GM18511 (cell line): ENCODE data around the gene RAB6B.
A peak's percentile ranks its signal among the peaks of the same experiment; 100 is the strongest.

ENCODE experiments used
- ATAC-seq: cut with Tn5 transposase; IDR thresholded peaks from one replicate; pipeline ENCODE4 v1.9.1; 2021; ENCODE audit warnings: mild to moderate bottlenecking, moderate library complexity; ENCODE audit not compliant: unreplicated experiment

Gene RAB6B

DNA sequence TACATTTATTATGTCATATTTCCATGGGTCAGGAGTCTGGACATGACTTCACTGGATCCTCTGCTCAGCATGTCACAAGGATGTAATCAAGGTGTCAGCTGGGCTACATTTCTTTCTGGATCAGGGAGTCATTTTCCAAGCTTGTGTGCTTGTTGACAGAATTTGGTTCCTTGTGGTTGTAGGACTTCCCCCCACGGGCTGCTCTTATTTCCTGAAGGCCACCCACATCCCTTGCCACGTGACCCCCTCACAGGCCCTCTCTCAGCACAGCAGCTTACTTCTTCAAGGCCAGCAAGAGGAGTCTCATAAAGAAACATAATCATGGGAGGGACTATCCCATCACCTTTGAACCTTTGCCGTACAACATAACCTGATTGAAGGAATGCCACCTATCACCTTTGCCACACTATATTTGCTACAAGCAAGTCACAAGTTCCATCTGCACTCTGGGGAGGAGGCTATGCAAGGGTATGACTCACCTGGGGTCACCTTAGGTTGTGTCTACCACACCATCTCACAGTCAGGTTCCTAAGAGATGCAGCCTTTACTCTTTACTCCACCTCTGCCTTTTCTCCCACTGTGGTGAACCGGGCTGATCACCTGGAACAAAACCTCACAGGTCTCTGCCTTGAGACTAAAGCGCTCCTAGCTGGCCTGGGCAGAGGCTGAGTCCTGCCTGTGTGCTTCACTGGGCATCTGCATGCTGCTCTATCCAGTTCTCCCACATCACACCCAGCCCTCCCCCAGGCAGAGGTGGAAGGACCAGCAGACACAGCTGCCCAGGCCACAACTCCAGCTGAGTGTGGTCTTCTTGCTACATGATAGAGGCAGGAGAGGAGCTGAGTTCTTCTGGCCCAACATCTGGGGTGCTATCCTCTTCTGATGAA lies 13.5 kb downstream of the RAB6B start:
- ATAC-seq = no peak

- ATAC-seq = no peak
Measured at GRCh38 chr3:133881492-133881891, 14.2 kb downstream of the RAB6B start.

DNA sequence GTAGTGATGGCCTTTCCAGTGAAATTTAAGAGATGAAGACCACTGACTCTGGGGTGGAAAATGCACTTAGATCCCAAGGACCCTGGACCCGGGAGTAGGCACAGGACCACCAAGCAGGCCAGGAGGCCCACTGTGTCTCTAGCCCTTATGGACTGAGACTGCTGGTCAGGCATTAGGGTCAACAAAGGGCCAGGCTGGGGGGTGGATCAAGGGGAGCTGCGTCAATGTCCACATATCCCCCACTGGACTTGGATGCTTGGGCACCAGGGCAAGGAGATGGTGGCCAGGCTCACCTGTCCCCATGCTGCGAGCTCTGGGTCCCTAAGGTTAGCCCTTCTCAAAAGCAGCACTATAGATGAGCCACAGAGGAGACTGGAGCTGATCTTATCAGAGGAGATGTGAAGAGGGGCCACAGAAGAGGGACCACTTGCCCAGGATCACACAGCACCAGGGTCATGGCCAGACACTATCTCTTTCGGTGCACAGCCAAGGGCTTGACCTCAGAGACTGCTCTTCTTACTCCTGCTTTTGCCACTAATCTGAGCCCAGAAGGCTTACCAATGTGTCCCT lies 14.7 kb downstream of the RAB6B start:
- no peak for ATAC-seq

DNA sequence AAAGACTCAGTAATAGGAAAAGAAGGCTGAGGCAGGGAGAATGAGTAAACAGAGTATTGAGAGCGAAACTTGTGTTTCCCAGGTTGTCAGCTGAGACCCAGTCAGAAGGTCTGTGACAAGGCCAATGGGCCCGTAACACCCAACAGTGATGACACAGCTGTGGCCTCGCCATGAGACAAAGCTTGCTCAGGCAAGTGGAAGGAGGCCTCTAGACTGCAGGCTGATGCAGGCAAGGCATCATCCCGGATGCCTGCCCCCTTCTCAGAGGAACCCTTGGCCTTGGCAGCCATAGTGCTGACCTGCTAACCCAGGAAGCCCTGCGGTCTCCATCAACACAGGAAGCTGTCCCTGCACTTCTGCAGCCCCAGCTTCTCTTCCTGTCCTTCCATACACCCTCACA lies 15.4 kb downstream of the RAB6B start:
- ATAC-seq = peak; percentile 70

- ATAC-seq = no peak
Measured at GRCh38 chr3:133878518-133878917, 17.2 kb downstream of the RAB6B start.

DNA sequence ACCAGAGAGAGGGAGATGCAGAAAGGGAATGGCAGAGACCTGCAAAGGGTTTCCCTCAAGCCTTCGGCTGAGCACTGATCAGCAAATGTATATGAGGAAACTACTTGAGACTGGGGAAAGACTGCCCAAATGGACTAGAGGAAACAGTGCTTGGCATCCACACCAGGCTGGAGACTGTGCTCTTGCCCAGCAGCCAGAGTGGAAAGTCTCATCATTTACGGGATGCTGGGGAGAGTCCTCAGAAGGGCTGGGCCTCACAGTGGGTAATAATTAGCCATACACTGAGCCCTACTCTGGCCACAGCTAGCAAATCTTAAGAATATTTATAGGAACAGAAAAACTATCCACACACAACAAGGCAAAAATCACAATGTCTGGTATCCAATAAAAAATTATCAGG lies 18.5 kb downstream of the RAB6B start:
- no peak for ATAC-seq

DNA sequence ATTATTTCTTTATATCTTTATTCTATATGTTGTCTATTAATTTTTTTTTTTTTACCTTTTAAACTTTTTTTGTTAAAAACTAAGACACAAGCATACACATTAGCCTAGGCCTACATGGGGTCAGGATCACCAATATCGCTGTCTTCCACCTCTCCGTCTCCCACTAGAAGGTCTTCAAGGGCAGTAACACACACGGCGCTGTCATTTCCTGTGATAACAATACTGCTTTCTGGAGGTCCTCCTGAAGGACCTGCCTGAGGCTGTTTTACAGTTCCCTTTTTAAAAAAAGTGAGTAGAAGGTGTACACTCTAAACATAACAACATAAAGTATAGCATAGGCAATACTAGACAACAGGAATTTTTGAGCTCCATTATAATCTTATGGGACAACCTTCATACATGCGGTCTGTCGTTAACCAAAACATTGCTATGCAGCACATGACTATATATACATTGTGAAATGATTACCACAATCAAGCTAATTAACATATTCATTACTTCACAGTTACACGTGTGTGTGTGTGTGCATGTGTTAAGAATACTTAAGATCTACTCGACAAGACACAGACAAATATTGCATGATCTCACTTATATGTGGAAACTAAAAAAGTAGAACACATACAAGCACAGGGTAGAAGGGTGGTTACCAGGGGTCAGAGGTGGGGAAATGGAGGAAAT lies 20.8 kb downstream of the RAB6B start:
- ATAC-seq = no peak

- ATAC-seq = no peak
Measured at GRCh38 chr3:133874344-133874743, 21.3 kb downstream of the RAB6B start.

GRCh38 chr3:133872781-133873180 lies 22.9 kb downstream of the RAB6B start:
- no peak for ATAC-seq

- no peak for ATAC-seq
Measured at GRCh38 chr3:133872161-133872560, 23.5 kb downstream of the RAB6B start.

- no peak for ATAC-seq
Measured at GRCh38 chr3:133871368-133872090, 24.2 kb downstream of the RAB6B start.

GRCh38 chr3:133870822-133871221 lies 24.9 kb downstream of the RAB6B start:
- no peak for ATAC-seq

- ATAC-seq = no peak
Measured at GRCh38 chr3:133869586-133869985, 26.1 kb downstream of the RAB6B start.

- ATAC-seq = no peak
Measured at GRCh38 chr3:133868758-133869475, 26.8 kb downstream of the RAB6B start.

DNA sequence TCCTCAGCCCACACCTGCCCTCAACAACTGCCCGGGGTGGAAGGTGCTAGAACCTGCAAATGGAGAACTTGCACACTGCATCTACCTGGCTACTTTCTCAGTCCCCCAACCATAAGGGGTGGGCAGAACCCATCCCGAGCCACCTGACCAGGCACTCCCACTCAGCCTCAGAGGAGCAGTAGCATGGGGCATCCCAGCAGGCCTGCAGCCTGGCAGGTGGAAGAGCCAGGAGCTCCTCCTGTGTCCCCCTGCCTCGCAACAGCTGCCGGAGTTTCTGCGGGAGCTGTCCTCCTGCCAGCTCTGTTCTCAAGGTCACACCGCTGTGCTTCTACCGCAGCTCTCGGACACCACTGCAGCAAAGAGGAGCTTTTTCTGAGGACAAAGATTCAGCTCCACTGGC lies 27.5 kb downstream of the RAB6B start:
- no peak for ATAC-seq

DNA sequence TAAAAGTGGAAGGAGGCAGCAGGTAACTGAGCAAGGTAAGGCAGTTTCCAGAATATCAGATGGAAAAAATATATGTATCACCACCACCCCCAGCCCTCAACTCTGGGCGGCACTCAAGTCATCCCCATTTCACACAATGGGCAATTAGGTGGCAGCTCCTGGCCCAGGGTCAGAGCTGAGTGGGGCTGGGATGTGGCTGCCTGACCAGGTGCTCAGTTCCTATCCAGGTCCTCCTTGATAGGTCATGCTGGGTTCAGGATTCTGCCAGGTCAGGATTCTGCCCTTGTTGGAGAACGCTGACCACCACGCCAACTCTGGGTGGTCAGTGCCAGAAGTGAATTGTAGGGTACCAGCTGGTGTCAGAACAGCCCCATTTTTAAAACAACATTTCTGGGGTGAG lies 29.5 kb downstream of the RAB6B start:
- ATAC-seq = no peak

DNA sequence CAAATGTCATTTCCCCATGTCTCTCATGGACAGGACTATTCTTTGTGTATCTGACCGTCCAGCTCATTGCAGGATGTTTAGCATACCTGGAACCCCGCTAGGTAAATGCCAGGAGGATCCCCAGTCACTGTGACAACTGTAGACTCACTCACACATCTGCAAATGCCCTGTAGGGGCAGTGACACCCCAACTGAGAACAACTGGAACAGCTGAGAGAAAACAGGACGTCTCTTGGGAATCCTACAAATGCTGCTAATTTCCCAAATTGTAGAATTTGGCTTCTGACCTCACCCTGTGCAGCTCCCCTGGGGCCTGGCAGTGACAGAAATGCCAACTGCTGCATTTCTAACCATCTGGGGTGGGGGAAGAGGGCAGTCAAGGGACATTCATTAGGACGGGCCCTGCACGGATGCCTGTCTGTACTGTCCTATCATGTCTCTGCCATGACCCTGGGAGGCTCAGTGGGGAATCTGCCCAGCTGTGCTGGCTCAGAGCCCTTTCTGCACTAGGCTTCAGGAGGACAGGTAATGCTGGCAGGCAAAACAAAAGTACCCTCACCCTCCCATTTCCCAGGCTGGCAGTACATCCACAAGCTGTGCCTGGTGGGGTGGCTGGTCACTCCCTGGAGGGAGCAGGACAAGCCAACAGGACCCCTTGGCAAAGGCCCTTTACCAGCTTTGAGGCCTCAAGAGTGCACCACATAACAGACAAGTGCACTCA lies 30.4 kb downstream of the RAB6B start:
- ATAC-seq = no peak

DNA sequence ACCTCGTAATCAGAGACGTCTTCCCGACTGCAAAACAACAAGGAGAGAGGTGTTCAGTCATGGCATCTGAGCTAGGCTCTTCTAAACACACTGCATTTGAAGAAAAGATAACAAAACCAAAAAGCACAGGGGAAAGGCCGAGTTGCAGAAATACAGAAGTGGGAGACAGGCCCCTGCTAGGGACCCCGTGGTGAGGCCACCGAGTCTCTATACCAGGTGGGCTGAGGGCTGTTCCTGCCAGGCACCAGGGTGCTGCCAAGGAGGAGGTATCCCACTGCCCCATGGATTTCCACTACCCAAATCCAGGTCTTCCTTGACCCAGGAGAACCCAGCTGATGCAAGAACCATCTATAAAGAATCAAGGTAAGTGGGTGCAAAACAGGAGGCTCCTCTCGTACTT lies 31.1 kb downstream of the RAB6B start:
- ATAC-seq = no peak

DNA sequence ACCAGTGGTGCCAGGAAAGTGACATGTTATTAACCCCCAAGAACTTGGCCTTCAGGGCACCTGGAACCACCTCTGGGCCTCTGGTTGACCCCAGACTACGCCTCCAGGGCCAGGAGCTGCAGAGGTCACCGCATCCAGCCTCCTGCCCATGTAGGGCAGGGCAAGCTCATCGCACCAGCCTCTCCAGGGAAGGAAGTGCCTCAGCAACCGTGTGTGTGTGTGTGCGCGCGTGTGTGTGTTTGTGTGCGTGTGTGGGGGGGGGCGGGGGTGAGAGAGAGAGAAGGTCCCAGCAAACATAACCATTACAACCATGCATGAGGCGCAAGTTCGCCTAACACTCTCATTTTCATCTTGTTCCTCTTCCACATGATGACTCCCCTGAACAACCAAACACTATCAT lies 31.8 kb downstream of the RAB6B start:
- no peak for ATAC-seq

- ATAC-seq = no peak
Measured at GRCh38 chr3:133862161-133862560, 33.5 kb downstream of the RAB6B start.
